Liver (tissue), 9 donors: ENCODE results near the gene KCNS1. TPM values are rescaled to one million over a fixed set of nuclear protein-coding genes. Genes with fewer than 3 reads are reported as not detected.

Experiments
- DNase-seq: peaks from one replicate; pipeline ENCODE4 v3.0.0-alpha.2; 2017; ENCODE audit warnings: low spot score
- H3K27ac ChIP-seq, 2 donors: one replicate each; pipeline ENCODE4 v1.7.0; 2013; ENCODE audit warnings: inconsistent platforms in 2 of 2, low read length in 2 of 2, control low read depth in 1 of 2, low read depth in 1 of 2, mild to moderate bottlenecking in 1 of 2
- H3K27me3 ChIP-seq, 4 donors: one replicate each; pipeline versions ENCODE4 v1.6.1 to v1.7.0; 2013; ENCODE audit warnings: low read length in 3 of 4, inconsistent platforms in 1 of 4, mild to moderate bottlenecking in 1 of 4, moderate library complexity in 1 of 4; ENCODE audit not compliant: control insufficient read depth in 4 of 4, insufficient read depth in 4 of 4
- H3K36me3 ChIP-seq, 4 donors: one replicate each; pipeline versions ENCODE4 v1.6.1 to v1.7.0; 2013; ENCODE audit warnings: low read length in 3 of 4, mild to moderate bottlenecking in 3 of 4, low read depth in 1 of 4, moderate library complexity in 1 of 4; ENCODE audit not compliant: control insufficient read depth in 4 of 4, insufficient read depth in 3 of 4
- H3K4me1 ChIP-seq, 4 donors: one replicate each; pipeline versions ENCODE4 v1.6.1 to v1.7.0; 2013; ENCODE audit warnings: low read length in 3 of 4, mild to moderate bottlenecking in 3 of 4, moderate library complexity in 1 of 4; ENCODE audit not compliant: control insufficient read depth in 4 of 4, insufficient read depth in 4 of 4
- H3K4me3 ChIP-seq, 3 donors: one replicate each; pipeline versions ENCODE4 v1.6.1 to v1.7.0; 2013; ENCODE audit warnings: low read length in 3 of 3, control low read depth in 1 of 3, low read depth in 1 of 3, mild to moderate bottlenecking in 1 of 3
- H3K9ac ChIP-seq, 2 donors: one replicate each; pipeline ENCODE4 v1.7.0; 2013; ENCODE audit warnings: low read length in 2 of 2, mild to moderate bottlenecking in 2 of 2, moderate library complexity in 2 of 2, control low read depth in 1 of 2, low read depth in 1 of 2
- H3K9me3 ChIP-seq, 4 donors: one replicate each; pipeline versions ENCODE4 v1.6.1 to v1.7.0; 2013; ENCODE audit warnings: low read length in 3 of 4; ENCODE audit not compliant: control insufficient read depth in 4 of 4
- EGR1 ChIP-seq, 2 donors: IDR thresholded peaks; 2 replicates each; pipeline ENCODE4 v1.6.1; 2016 to 2018; ENCODE audit warnings: antibody characterized with exemption in 2 of 2, low read depth in 2 of 2
- FOXA1 ChIP-seq: IDR thresholded peaks from 2 replicates; pipeline ENCODE4 v1.6.1; 2016; ENCODE audit warnings: antibody characterized with exemption
- FOXA2 ChIP-seq: IDR thresholded peaks from 2 replicates; pipeline ENCODE4 v1.6.1; 2016; ENCODE audit warnings: antibody characterized with exemption
- GABPA ChIP-seq, 2 donors: IDR thresholded peaks in 1 of 2; conservative IDR thresholded peaks in 1 of 2; 2 replicates each; pipeline ENCODE4 v1.6.1; 2016; ENCODE audit warnings: antibody characterized with exemption in 2 of 2, mild to moderate bottlenecking in 1 of 2, moderate library complexity in 1 of 2
- HNF4A ChIP-seq, 2 donors: conservative IDR thresholded peaks; 2 replicates each; pipeline ENCODE4 v1.6.1; 2016; ENCODE audit warnings: antibody characterized with exemption in 2 of 2, mild to moderate bottlenecking in 2 of 2
- HNF4G ChIP-seq: IDR thresholded peaks from 2 replicates; pipeline ENCODE4 v1.6.1; 2016; ENCODE audit warnings: antibody characterized with exemption
- JUND ChIP-seq, 2 donors: IDR thresholded peaks; 2 replicates each; pipeline ENCODE4 v1.6.1; 2016; ENCODE audit warnings: antibody characterized with exemption in 2 of 2
- NR2F2 ChIP-seq: IDR thresholded peaks from 2 replicates; pipeline ENCODE4 v1.6.1; 2016; ENCODE audit warnings: antibody characterized with exemption
- RAD21 ChIP-seq, 2 donors: IDR thresholded peaks; 2 replicates each; pipeline ENCODE4 v1.6.1; 2016; ENCODE audit warnings: antibody characterized with exemption in 2 of 2, mild to moderate bottlenecking in 2 of 2
- SP1 ChIP-seq: IDR thresholded peaks from 2 replicates; pipeline ENCODE4 v1.6.1; 2018; ENCODE audit warnings: antibody characterized with exemption, mild to moderate bottlenecking
- TAF1 ChIP-seq: conservative IDR thresholded peaks from 2 replicates; pipeline ENCODE4 v1.6.1; 2016; ENCODE audit warnings: antibody characterized with exemption, mild to moderate bottlenecking
- YY1 ChIP-seq: IDR thresholded peaks from 2 replicates; pipeline ENCODE4 v1.6.1; 2016; ENCODE audit warnings: antibody characterized with exemption, mild to moderate bottlenecking
- WGBS: extraction: QIAGEN DNeasy Blood & Tissue Kit; methylation state at CpG from one replicate; pipeline ENCODE4 v1.1.7; 2013; 5-methylcytosine and 5-hydroxymethylcytosine counted together
- polyA plus RNA-seq, 2 donors: library from polyadenylated mRNA; stranded (reverse) in 1 of 2; unstranded in 1 of 2; fragments of 200-250 nt in 1 of 2; fragments of >200 nt in 1 of 2; fragmentation: Nextera tagmentation in 1 of 2; extraction: Ambion mirVana in 1 of 2; gene quantifications; one replicate each; pipeline versions ENCODE4 v1.2.1 to v1.2.3, GENCODE V29; 2013 to 2015
- total RNA-seq, 2 donors: library from RNA; depleted of rRNA; stranded (reverse); fragments of >200 nt; gene quantifications; one replicate each; pipeline ENCODE4 v1.2.3, GENCODE V29; 2014
- TF ChIP-seq, protein P1 (sequence below): IDR thresholded peaks from 2 replicates; pipeline ENCODE4 v1.6.1; 2016; ENCODE audit warnings: antibody characterized with exemption
- TF ChIP-seq, protein P2 (sequence below): fragments of 150-350 bp; IDR thresholded peaks from 2 replicates; pipeline ENCODE4 v1.5.1; 2017; ENCODE audit warnings: improper control_type of control experiment, low read depth, low read length; ENCODE audit not compliant: missing input control
- TF ChIP-seq, protein P3 (sequence below): IDR thresholded peaks from 2 replicates; pipeline ENCODE4 v1.6.1; 2016; ENCODE audit warnings: antibody characterized with exemption
- TF ChIP-seq, protein P4 (sequence below): IDR thresholded peaks from 2 replicates; pipeline ENCODE4 v1.6.1; 2016; ENCODE audit warnings: antibody characterized with exemption
- TF ChIP-seq, protein P5 (sequence below): IDR thresholded peaks from 2 replicates; pipeline ENCODE4 v1.6.1; 2016; ENCODE audit warnings: antibody characterized with exemption, mild to moderate bottlenecking
- donor health status: healthy.
- donor health status: healthy.
- donor health status: healthy.
- donor health status: healthy.
- donor health status: healthy.

Gene KCNS1
- total and polyA plus RNA-seq, 4 donors: 0.02 to 0.09 TPM; not detected in 2

DNA sequence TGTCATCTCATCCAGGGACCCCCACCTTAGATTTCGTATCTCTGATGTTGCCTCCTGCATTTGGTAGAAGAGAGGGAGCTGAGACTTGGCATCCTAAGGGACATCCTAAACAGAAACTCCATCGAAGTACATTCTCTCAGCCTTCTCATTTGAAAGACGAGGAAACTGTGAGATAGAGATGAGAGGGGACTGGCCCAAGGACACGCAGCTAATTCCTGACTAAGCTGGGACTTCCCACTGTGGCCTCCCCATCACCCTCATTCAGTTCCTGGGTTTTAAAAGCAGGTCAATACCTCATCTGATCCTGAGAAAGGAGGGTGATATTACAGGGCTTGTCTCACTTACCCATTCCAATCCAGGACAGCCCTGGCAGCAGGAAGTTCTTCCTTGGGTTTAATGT, 14.9 kb upstream of the KCNS1 start (continued):
- TF ChIP-seq JUND (IDR thresholded peaks at IDR 0.05): no peak

DNA sequence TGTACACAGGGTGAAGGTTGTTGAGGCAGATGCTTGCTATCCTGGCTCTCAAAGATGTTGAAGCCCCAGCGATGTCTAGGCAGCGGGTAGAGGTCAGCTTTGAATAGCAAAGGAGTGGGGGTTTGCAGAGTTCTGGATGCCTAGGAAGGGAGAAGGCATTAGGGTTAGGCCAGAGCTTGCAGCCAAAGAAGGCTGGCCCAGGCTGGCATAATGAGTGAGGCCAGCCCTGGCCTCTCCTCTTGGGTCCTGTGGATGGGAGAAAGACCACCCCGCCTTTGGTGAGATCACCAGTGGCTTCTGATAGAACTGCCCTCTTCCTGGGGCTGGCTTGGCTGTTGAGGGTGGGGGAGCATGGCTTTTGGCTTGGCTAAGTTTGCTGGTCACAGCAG, 14.5 kb upstream of the KCNS1 start:
- WGBS: 73% methylated on average over 3 of the region's 3 CpGs

DNA sequence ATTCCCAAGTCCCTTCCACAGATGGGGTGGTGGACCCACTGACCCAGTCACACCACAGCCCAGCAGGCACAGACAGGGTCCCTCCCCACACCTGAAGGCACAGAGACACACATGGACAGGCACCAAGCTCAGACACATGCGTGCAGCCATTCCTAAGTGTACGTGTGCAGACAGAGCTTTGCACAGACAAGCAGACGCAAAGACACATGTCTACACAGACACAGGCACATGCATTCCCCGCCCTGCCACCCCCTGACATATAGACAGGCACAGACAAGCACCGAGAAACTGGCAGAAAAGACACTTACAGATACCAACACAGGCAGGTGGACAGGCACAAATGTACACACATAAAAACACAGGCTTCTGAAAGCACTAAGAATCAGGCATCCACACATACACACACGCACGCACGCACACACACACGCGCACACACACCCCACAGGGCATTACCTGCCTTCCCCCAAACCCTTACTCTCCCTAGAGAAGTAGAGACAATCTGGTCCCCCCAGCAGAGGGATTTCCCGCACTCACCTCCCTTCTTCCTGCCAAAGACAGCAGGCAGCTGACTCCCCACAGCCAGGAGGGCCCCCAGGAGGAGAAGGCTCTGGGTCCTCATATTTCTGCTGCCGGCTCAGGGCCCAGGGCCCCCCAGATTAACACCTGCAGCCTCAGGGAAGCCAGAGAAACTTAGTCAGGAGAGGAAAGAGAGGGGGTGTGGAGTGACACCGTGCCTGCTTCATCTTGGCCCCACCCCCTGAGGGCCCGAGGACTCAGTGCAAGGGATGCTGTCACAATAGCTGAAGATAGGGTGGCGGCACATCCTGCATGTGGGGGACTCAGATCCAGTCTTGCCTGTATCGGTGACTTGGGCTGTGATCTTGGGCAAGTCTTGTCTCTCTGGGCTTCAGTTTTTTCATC, 13.8 kb upstream of the KCNS1 start, which contains the start of gene WFDC5:
WFDC5 (minus strand) TSS at position 710 of the 921 bp plus-strand sequence; CDS start at position 619, 91 bp downstream.
- no peak within 1 kb of the TSS for H3K9ac ChIP-seq
- no peak within 1 kb of the TSS for H3K4me3 ChIP-seq
- no peak within 1 kb of the TSS for H3K27ac ChIP-seq
- H3K36me3 ChIP-seq: no peaks in the 10 kb centered on the region
- no peak for DNase-seq
- no peaks in the 10 kb centered on the region for H3K9me3 ChIP-seq
- 51% methylated on average over 16 of the region's 16 CpGs for WGBS
- H3K4me1 ChIP-seq: no peaks in the 10 kb centered on the region
- H3K27me3 ChIP-seq: peaks cover 0 to 4% (median 0%) of the 10 kb centered on the region in 4 donors
- TF ChIP-seq TAF1: no peak
- no peak for TF ChIP-seq RAD21 (IDR thresholded peaks at IDR 0.05)
- TF ChIP-seq, protein P1, sequence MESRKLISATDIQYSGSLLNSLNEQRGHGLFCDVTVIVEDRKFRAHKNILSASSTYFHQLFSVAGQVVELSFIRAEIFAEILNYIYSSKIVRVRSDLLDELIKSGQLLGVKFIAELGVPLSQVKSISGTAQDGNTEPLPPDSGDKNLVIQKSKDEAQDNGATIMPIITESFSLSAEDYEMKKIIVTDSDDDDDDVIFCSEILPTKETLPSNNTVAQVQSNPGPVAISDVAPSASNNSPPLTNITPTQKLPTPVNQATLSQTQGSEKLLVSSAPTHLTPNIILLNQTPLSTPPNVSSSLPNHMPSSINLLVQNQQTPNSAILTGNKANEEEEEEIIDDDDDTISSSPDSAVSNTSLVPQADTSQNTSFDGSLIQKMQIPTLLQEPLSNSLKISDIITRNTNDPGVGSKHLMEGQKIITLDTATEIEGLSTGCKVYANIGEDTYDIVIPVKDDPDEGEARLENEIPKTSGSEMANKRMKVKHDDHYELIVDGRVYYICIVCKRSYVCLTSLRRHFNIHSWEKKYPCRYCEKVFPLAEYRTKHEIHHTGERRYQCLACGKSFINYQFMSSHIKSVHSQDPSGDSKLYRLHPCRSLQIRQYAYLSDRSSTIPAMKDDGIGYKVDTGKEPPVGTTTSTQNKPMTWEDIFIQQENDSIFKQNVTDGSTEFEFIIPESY: no peak
- TF ChIP-seq FOXA2: no peak
- no peak for TF ChIP-seq JUND (IDR thresholded peaks at IDR 0.05)
- TF ChIP-seq, protein P2, sequence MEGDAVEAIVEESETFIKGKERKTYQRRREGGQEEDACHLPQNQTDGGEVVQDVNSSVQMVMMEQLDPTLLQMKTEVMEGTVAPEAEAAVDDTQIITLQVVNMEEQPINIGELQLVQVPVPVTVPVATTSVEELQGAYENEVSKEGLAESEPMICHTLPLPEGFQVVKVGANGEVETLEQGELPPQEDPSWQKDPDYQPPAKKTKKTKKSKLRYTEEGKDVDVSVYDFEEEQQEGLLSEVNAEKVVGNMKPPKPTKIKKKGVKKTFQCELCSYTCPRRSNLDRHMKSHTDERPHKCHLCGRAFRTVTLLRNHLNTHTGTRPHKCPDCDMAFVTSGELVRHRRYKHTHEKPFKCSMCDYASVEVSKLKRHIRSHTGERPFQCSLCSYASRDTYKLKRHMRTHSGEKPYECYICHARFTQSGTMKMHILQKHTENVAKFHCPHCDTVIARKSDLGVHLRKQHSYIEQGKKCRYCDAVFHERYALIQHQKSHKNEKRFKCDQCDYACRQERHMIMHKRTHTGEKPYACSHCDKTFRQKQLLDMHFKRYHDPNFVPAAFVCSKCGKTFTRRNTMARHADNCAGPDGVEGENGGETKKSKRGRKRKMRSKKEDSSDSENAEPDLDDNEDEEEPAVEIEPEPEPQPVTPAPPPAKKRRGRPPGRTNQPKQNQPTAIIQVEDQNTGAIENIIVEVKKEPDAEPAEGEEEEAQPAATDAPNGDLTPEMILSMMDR: no peak
- no peak for TF ChIP-seq HNF4G
- TF ChIP-seq, protein P3, sequence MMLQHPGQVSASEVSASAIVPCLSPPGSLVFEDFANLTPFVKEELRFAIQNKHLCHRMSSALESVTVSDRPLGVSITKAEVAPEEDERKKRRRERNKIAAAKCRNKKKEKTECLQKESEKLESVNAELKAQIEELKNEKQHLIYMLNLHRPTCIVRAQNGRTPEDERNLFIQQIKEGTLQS: no peak
- no peak for TF ChIP-seq NR2F2
- TF ChIP-seq FOXA1: no peak
- TF ChIP-seq HNF4A (conservative IDR thresholded peaks at IDR 0.05): no peak
- TF ChIP-seq SP1: no peak
- TF ChIP-seq GABPA (IDR thresholded peaks at IDR 0.05 in 1 of 2, conservative IDR thresholded peaks at IDR 0.05 in 1 of 2): no peak
- TF ChIP-seq, protein P4, sequence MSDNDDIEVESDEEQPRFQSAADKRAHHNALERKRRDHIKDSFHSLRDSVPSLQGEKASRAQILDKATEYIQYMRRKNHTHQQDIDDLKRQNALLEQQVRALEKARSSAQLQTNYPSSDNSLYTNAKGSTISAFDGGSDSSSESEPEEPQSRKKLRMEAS: no peak
- TF ChIP-seq EGR1 (IDR thresholded peaks at IDR 0.05; ENCODE audit: low read depth in 2 of 2): no peak
- no peak for TF ChIP-seq YY1

More for the DNA sequence above, 14.5 kb upstream of the KCNS1 start:
- Histone ChIP-seq H3K9me3 (no peaks in the 10 kb centered on the region), H3K27me3 (peaks cover 0 to 6% (median 0%) of the 10 kb centered on the region in 4 donors), H3K4me3 (no peak overlapping the region), H3K9ac (no peak overlapping the region), H3K4me1 (no peaks in the 10 kb centered on the region), H3K36me3 (no peaks in the 10 kb centered on the region), H3K27ac (no peak overlapping the region)
- TF ChIP-seq YY1: no peak
- TF ChIP-seq, protein P5, sequence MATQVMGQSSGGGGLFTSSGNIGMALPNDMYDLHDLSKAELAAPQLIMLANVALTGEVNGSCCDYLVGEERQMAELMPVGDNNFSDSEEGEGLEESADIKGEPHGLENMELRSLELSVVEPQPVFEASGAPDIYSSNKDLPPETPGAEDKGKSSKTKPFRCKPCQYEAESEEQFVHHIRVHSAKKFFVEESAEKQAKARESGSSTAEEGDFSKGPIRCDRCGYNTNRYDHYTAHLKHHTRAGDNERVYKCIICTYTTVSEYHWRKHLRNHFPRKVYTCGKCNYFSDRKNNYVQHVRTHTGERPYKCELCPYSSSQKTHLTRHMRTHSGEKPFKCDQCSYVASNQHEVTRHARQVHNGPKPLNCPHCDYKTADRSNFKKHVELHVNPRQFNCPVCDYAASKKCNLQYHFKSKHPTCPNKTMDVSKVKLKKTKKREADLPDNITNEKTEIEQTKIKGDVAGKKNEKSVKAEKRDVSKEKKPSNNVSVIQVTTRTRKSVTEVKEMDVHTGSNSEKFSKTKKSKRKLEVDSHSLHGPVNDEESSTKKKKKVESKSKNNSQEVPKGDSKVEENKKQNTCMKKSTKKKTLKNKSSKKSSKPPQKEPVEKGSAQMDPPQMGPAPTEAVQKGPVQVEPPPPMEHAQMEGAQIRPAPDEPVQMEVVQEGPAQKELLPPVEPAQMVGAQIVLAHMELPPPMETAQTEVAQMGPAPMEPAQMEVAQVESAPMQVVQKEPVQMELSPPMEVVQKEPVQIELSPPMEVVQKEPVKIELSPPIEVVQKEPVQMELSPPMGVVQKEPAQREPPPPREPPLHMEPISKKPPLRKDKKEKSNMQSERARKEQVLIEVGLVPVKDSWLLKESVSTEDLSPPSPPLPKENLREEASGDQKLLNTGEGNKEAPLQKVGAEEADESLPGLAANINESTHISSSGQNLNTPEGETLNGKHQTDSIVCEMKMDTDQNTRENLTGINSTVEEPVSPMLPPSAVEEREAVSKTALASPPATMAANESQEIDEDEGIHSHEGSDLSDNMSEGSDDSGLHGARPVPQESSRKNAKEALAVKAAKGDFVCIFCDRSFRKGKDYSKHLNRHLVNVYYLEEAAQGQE: no peak
- TF ChIP-seq GABPA (IDR thresholded peaks at IDR 0.05 in 1 of 2, conservative IDR thresholded peaks at IDR 0.05 in 1 of 2): no peak
- DNase-seq: no peak
